Stimulated activated CD4-positive, alpha-beta T cell treated with anti-CD3 and anti-CD28 coated beads, Interleukin-2, amount 100 ng/mL, for 4 hours (primary cell): Measurements from ENCODE around the gene SCTR.

Experiments used
- DNase-seq: peaks from one replicate; pipeline ENCODE4 v3.0.0-alpha.2; 2020; ENCODE audit warnings: low read depth

SCTR gene

GRCh38 chr2:119429225-119429981 is 94.9 kb downstream of the SCTR start:
- no peak for DNase-seq

- no peak for DNase-seq
Observed at GRCh38 chr2:119428488-119429224, 95.6 kb downstream of the SCTR start.

DNA sequence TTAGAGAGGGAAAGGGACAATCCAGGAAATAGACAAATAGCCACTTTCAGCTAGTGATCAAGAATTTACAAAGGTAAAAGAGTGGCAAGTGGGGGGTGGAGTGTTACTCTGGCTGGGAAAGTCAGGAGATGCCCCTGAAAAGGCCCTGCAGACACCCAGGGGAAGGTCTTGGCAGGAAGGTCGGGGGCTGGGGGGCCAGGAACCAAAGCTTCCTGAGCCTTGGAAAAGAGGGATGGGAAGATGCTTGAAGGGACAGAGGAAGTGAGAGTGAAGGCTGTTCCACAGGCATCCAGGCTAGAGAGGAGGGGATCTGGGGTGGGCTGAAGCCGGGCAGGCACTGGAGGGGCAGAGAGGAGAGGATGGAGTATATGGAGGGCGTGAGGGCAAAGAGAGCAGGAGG is 96.5 kb downstream of the SCTR start:
- DNase-seq, result no peak

DNA sequence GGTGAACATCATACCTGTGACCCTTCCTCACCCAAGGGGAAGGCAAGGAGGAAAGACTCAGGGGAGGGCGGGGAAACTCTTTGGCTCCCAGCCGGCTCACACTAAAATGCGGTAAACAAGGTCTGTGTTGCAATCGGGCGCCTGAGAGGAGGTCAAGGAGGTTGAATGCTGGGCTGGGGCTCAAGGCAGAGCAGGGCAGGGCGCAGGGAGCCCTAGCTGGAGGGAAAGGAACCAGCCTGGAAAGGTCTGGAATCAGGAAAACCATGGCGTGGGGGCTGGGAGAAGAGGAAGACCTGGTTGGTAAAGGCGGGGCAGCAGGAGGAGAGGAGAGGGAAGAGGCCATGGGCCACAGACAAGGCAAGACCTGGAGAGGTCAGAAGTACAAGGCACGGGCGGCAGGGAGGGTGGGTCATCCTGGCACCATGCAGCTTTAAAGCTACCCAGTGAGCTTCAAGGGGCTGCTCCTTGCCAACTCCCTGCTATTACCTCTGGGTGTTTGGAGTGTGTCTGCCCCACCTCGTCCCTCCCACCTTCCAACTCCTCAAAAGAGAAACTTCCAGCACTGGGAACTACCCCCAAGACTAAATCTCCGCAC is 97.4 kb downstream of the SCTR start:
- DNase-seq, result no peak

- no peak for DNase-seq
Observed at GRCh38 chr2:119426396-119426675, 97.9 kb downstream of the SCTR start.

GRCh38 chr2:119425620-119426395 is 98.5 kb downstream of the SCTR start:
- DNase-seq, result no peak

- no peak for DNase-seq
Observed at GRCh38 chr2:119425119-119425405, 99.2 kb downstream of the SCTR start.

- no peak for DNase-seq
Observed at GRCh38 chr2:119424284-119425118, 99.8 kb downstream of the SCTR start.

- DNase-seq, result no peak
Observed at GRCh38 chr2:119423811-119424210, 100.5 kb downstream of the SCTR start.

- DNase-seq, result no peak
Observed at GRCh38 chr2:119423108-119423444, 101.2 kb downstream of the SCTR start.

GRCh38 chr2:119422360-119423107 is 101.7 kb downstream of the SCTR start:
- no peak for DNase-seq

DNA sequence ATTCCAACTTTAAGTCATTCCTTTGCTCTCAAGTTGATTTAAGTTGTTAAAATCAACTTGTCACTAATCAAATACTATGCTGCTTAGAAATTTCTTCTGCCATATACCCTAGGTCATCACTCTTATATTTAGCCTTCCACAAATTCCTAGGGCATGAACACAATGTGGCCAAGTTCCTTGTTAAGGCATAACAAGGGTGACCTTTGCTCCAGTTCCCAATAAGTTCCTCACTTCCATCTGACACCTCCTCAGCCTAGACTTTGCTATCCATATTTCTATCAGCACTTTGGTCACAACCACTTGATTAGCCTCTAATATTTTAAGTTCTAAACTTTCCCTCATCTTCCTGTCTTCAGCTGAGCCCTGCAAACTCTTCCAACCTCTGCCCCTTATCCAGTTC is 102.5 kb downstream of the SCTR start:
- DNase-seq, result no peak

- no peak for DNase-seq
Observed at GRCh38 chr2:119421304-119421703, 103.0 kb downstream of the SCTR start.

- no peak for DNase-seq
Observed at GRCh38 chr2:119419803-119420508, 104.3 kb downstream of the SCTR start.

DNA sequence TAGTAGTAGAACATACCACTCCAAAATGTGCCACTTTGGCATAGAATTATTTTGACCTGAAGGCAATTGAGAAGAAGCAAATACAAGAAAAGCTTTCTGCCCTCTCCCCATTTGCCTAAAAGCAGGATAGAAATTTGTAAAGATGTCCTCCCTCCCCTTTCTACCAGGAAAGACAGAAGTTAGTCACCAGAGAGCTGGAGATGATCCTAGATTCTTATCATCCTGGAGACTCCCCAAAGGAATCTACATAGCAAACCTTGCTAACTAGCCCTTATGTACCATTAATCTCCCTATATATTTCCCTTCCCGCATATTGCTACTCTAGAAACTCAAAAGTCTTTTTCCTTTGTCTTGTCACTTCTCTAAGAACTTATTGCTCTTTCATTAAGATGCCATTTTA is 105.2 kb downstream of the SCTR start:
- DNase-seq, result no peak

DNA sequence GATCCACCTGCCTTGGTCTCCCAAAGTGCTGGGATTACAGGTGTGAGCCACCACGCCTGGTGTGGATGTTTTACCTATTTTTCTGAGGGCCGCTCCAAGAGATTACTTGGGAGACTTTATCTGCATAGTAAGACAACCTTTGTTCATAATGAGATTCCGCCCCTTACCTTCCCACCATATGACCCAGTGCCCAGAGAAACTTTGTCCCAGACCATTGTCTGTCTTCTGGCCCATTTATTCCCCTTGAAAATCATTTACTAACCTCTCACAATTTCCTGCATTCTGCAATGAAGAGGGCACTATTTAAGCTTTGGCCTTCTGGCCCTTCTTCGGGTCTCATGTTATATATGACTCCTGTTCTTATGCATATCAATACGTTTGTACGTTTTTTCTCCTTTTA is 106.4 kb downstream of the SCTR start:
- DNase-seq, result no peak

GRCh38 chr2:119416299-119416923 is 107.9 kb downstream of the SCTR start:
- DNase-seq, result no peak

- no peak for DNase-seq
Observed at GRCh38 chr2:119415630-119416029, 108.7 kb downstream of the SCTR start.

DNA sequence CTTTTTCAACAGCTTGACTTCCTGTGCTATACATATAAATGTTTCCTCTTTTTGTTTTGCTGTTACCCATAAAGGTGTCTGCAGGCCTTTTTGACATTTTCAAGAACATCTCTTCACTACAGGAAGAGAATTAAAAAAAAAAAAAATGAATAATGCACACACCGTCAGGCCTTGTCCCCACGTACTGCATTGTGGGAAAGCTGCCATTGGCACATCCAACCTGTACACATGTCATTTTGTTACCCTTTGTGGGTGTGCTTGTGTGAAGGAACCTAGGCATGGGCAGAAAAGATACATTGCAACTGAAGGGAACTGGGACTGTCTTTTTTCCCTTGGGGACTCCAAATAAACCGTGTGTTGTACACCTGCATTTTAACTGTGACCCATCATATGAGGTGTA is 109.4 kb downstream of the SCTR start:
- DNase-seq, result no peak

GRCh38 chr2:119409506-119409905 is 114.8 kb downstream of the SCTR start:
- no peak for DNase-seq
